ENCODE data around the gene UGP2. TPM values are rescaled to one million over a fixed set of nuclear protein-coding genes. Genes with fewer than 3 reads are reported as not detected.
A peak's percentile ranks its signal among the peaks of the same experiment; 100 is the strongest.

The UGP2 gene
- total RNA-seq, 1 donor from 2014 or later, result 90.8 TPM

GRCh38 chr2:63874204-63875130 lies 32.8 kb downstream of the UGP2 start:
- Mint-ChIP-seq H3K9me3 (peaks cover 10% of the 10 kb centered on the region), H3K27ac (peak overlapping the region; percentile 1), H3K4me3 (ENCODE audit: low read depth) (no peak overlapping the region), H3K36me3 (ENCODE audit: low read depth) (peaks cover 76% of the 10 kb centered on the region), H3K4me1 (ENCODE audit: low read depth) (peaks cover 22% of the 10 kb centered on the region), H3K27me3 (ENCODE audit: low read depth) (no peaks in the 10 kb centered on the region)
- intact Hi-C loops (cut with micrococcal nuclease), result no loop called here
- DNase-seq (ENCODE audit: low spot score), result no peak

- Mint-ChIP-seq H3K9me3 (peaks cover 10% of the 10 kb centered on the region), H3K4me3 (ENCODE audit: low read depth) (no peak overlapping the region), H3K27ac (peak overlapping the region; percentile 60), H3K4me1 (ENCODE audit: low read depth) (peaks cover 22% of the 10 kb centered on the region), H3K36me3 (ENCODE audit: low read depth) (peaks cover 76% of the 10 kb centered on the region), H3K27me3 (ENCODE audit: low read depth) (no peaks in the 10 kb centered on the region)
- no peak for DNase-seq (ENCODE audit: low spot score)
- intact Hi-C loops (cut with micrococcal nuclease), result no loop called here
Observed at GRCh38 chr2:63875131-63875527, 33.4 kb downstream of the UGP2 start.

GRCh38 chr2:63875559-63876245 lies 34.0 kb downstream of the UGP2 start:
- Mint-ChIP-seq H3K36me3 (ENCODE audit: low read depth) (peaks cover 76% of the 10 kb centered on the region), H3K4me1 (ENCODE audit: low read depth) (peaks cover 22% of the 10 kb centered on the region), H3K4me3 (ENCODE audit: low read depth) (no peak overlapping the region), H3K9me3 (peaks cover 10% of the 10 kb centered on the region), H3K27ac (peak overlapping the region; percentile 60), H3K27me3 (ENCODE audit: low read depth) (no peaks in the 10 kb centered on the region)
- intact Hi-C loops (cut with micrococcal nuclease), result no loop called here
- DNase-seq (ENCODE audit: low spot score), result no peak

- no peak for DNase-seq (ENCODE audit: low spot score)
- intact Hi-C loops (cut with micrococcal nuclease), result no loop called here
- H3K27ac Mint-ChIP-seq, result no peak overlapping the region
- H3K4me1 Mint-ChIP-seq (ENCODE audit: low read depth), result peaks cover 27% of the 10 kb centered on the region
- H3K27me3 Mint-ChIP-seq (ENCODE audit: low read depth), result no peaks in the 10 kb centered on the region
- H3K9me3 Mint-ChIP-seq, result peaks cover 10% of the 10 kb centered on the region
- H3K4me3 Mint-ChIP-seq (ENCODE audit: low read depth), result no peak overlapping the region
- H3K36me3 Mint-ChIP-seq (ENCODE audit: low read depth), result peaks cover 78% of the 10 kb centered on the region
Observed at GRCh38 chr2:63876311-63876710, 34.6 kb downstream of the UGP2 start.

- DNase-seq (ENCODE audit: low spot score), result no peak
- no peaks in the 10 kb centered on the region for H3K27me3 Mint-ChIP-seq (ENCODE audit: low read depth)
- intact Hi-C loops (cut with micrococcal nuclease), result no loop called here
- no peak overlapping the region for H3K27ac Mint-ChIP-seq
- peaks cover 40% of the 10 kb centered on the region for H3K4me1 Mint-ChIP-seq (ENCODE audit: low read depth)
- H3K36me3 Mint-ChIP-seq (ENCODE audit: low read depth), result peaks cover 75% of the 10 kb centered on the region
- peaks cover 7% of the 10 kb centered on the region for H3K9me3 Mint-ChIP-seq
- H3K4me3 Mint-ChIP-seq (ENCODE audit: low read depth), result no peak overlapping the region
Observed at GRCh38 chr2:63878486-63878885, 36.8 kb downstream of the UGP2 start.

- no peak overlapping the region for H3K27ac Mint-ChIP-seq
- no peak overlapping the region for H3K4me3 Mint-ChIP-seq (ENCODE audit: low read depth)
- peaks cover 33% of the 10 kb centered on the region for H3K4me1 Mint-ChIP-seq (ENCODE audit: low read depth)
- peaks cover 72% of the 10 kb centered on the region for H3K36me3 Mint-ChIP-seq (ENCODE audit: low read depth)
- no peak for DNase-seq (ENCODE audit: low spot score)
- intact Hi-C loops (cut with micrococcal nuclease), result no loop called here
- H3K9me3 Mint-ChIP-seq, result no peaks in the 10 kb centered on the region
- no peaks in the 10 kb centered on the region for H3K27me3 Mint-ChIP-seq (ENCODE audit: low read depth)
Observed at GRCh38 chr2:63879876-63880433, 38.3 kb downstream of the UGP2 start.

GRCh38 chr2:63880625-63881024 lies 38.9 kb downstream of the UGP2 start:
- Mint-ChIP-seq H3K9me3 (no peaks in the 10 kb centered on the region), H3K4me3 (ENCODE audit: low read depth) (no peak overlapping the region), H3K27ac (no peak overlapping the region), H3K36me3 (ENCODE audit: low read depth) (peaks cover 68% of the 10 kb centered on the region), H3K27me3 (ENCODE audit: low read depth) (no peaks in the 10 kb centered on the region), H3K4me1 (ENCODE audit: low read depth) (peaks cover 28% of the 10 kb centered on the region)
- intact Hi-C loops (cut with micrococcal nuclease), result no loop called here
- no peak for DNase-seq (ENCODE audit: low spot score)

GRCh38 chr2:63881205-63881604 lies 39.5 kb downstream of the UGP2 start:
- intact Hi-C loops (cut with micrococcal nuclease), result no loop called here
- Mint-ChIP-seq H3K4me1 (ENCODE audit: low read depth) (peaks cover 24% of the 10 kb centered on the region), H3K36me3 (ENCODE audit: low read depth) (peaks cover 65% of the 10 kb centered on the region), H3K9me3 (no peaks in the 10 kb centered on the region), H3K4me3 (ENCODE audit: low read depth) (no peak overlapping the region), H3K27ac (no peak overlapping the region), H3K27me3 (ENCODE audit: low read depth) (no peaks in the 10 kb centered on the region)
- no peak for DNase-seq (ENCODE audit: low spot score)

GRCh38 chr2:63882395-63883105 lies 40.9 kb downstream of the UGP2 start:
- H3K4me3 Mint-ChIP-seq (ENCODE audit: low read depth), result no peak overlapping the region
- intact Hi-C loops (cut with micrococcal nuclease), result no loop called here
- peak overlapping the region; percentile 77 for H3K27ac Mint-ChIP-seq
- H3K36me3 Mint-ChIP-seq (ENCODE audit: low read depth), result peaks cover 60% of the 10 kb centered on the region
- H3K27me3 Mint-ChIP-seq (ENCODE audit: low read depth), result no peaks in the 10 kb centered on the region
- no peak for DNase-seq (ENCODE audit: low spot score)
- H3K4me1 Mint-ChIP-seq (ENCODE audit: low read depth), result peaks cover 21% of the 10 kb centered on the region
- H3K9me3 Mint-ChIP-seq, result no peaks in the 10 kb centered on the region

GRCh38 chr2:63886445-63886844 lies 44.7 kb downstream of the UGP2 start:
- Mint-ChIP-seq H3K27ac (no peak overlapping the region), H3K4me3 (ENCODE audit: low read depth) (no peak overlapping the region), H3K4me1 (ENCODE audit: low read depth) (peaks cover 17% of the 10 kb centered on the region), H3K27me3 (ENCODE audit: low read depth) (no peaks in the 10 kb centered on the region), H3K9me3 (no peaks in the 10 kb centered on the region), H3K36me3 (ENCODE audit: low read depth) (peaks cover 73% of the 10 kb centered on the region)
- intact Hi-C loops (cut with micrococcal nuclease), result loop anchor here (5.0 kb wide), 1 partner anchor 136 kb away; no protein-coding TSS in a partner anchor
- no peak for DNase-seq (ENCODE audit: low spot score)

GRCh38 chr2:63888053-63888452 lies 46.4 kb downstream of the UGP2 start:
- Mint-ChIP-seq H3K4me1 (ENCODE audit: low read depth) (peaks cover 8% of the 10 kb centered on the region), H3K36me3 (ENCODE audit: low read depth) (peaks cover 68% of the 10 kb centered on the region), H3K27ac (peak overlapping the region; percentile 16), H3K4me3 (ENCODE audit: low read depth) (no peak overlapping the region), H3K27me3 (ENCODE audit: low read depth) (no peaks in the 10 kb centered on the region), H3K9me3 (no peaks in the 10 kb centered on the region)
- intact Hi-C loops (cut with micrococcal nuclease), result loop anchor here (2.0 to 5.0 kb wide), 2 partner anchors 134 to 195 kb away; no protein-coding TSS in a partner anchor
- DNase-seq (ENCODE audit: low spot score), result no peak
